Cardiac fibroblast (primary cell): Measurements from ENCODE around the gene DPAGT1.
"Not testable (repeated sequence)": the region's sequence is repeated elsewhere in the genome, so short reads cannot be mapped to it uniquely, and the experiment has no call there.

ENCODE experiments used
- DNase-seq, 2 donors: peaks; one replicate each; pipeline versions ENCODE4 v3.0.0 to v3.0.0-alpha.2; 2010; ENCODE audit warnings: low read depth in 2 of 2
- H3K4me3 ChIP-seq, 2 donors: replicated peaks in 1 of 2; 1 replicate in 1 of 2; 2 replicates in 1 of 2; pipeline ENCODE4 v1.5.1; 2011; ENCODE audit warnings: low read depth in 2 of 2, low read length in 2 of 2, mild to moderate bottlenecking in 2 of 2, moderate library complexity in 1 of 2
- TF ChIP-seq, protein P1 (sequence below): IDR thresholded peaks from one replicate; pipeline ENCODE4 v1.5.1; 2011; ENCODE audit warnings: low read depth, mild to moderate bottlenecking, low read length, inconsistent platforms

DPAGT1 gene

DNA sequence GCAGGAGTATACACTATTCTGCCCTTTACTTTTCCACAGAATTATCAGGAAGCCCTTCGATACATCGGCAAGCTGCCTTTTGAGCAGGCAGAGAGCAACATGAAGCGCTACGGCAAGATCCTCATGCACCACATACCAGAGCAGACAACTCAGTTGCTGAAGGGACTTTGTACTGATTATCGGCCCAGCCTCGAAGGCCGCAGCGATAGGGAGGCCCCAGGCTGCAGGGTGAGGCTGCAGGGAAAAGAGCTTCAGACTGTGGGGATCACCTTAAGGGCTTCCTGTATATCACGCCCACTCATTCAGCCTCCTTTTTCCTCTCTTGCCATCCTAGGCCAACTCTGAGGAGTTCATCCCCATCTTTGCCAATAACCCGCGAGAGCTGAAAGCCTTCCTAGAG is 23.8 kb downstream of the DPAGT1 start:
- no peak for DNase-seq
- TF ChIP-seq, protein P1, sequence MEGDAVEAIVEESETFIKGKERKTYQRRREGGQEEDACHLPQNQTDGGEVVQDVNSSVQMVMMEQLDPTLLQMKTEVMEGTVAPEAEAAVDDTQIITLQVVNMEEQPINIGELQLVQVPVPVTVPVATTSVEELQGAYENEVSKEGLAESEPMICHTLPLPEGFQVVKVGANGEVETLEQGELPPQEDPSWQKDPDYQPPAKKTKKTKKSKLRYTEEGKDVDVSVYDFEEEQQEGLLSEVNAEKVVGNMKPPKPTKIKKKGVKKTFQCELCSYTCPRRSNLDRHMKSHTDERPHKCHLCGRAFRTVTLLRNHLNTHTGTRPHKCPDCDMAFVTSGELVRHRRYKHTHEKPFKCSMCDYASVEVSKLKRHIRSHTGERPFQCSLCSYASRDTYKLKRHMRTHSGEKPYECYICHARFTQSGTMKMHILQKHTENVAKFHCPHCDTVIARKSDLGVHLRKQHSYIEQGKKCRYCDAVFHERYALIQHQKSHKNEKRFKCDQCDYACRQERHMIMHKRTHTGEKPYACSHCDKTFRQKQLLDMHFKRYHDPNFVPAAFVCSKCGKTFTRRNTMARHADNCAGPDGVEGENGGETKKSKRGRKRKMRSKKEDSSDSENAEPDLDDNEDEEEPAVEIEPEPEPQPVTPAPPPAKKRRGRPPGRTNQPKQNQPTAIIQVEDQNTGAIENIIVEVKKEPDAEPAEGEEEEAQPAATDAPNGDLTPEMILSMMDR = no peak
- H3K4me3 ChIP-seq = no peak overlapping the region

DNA sequence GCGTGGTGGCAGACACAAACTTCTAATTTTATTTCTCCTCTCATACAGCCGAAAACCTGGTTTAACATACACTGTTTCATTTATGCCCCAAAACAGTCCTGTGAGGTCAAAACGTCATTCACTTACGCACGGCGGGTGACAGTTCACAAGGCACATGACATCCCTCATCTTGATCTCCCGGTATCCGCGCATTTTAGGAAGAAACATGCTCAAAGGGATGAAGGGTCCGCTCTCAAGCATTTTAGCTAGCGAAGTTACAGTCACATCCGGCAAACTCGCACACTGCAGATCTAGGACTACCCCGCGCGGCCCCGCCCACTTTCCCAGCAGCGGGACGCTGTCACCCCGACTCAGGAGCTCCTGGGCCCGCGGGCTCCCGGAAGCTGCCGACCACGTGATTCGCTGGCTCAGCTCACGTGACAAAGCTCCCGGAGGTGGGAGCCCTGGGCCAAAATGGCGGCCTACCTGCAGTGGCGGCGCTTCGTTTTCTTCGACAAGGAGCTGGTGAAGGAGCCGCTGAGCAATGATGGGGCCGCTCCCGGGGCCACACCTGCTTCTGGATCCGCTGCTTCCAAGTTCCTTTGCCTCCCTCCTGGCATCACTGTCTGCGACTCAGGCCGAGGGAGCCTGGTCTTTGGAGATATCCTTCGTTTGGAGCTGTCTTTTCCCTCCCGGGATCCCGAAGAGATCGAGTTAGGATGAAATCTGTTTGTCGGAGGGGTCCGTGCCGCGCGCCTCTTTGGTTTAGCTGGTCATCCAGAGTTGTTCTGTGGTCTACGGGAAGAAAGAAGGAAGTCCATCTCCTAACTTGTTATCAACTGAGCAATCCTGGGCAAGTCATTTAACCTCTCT is 34.1 kb downstream of the DPAGT1 start, which contains the start of gene VPS11:
VPS11 (plus strand) TSS at position 448 of the 852 bp plus-strand sequence; CDS start at position 454, 6 bp downstream.
- peak within 1 kb of the TSS; percentile 81 to 99 for H3K4me3 ChIP-seq
- TF ChIP-seq, protein P1 = no peak
- peak; percentile 96 to 97 for DNase-seq

GRCh38 chr11:119065369-119065768 is 36.3 kb downstream of the DPAGT1 start:
- TF ChIP-seq, protein P1 = peak; percentile 56
- peak; percentile 50 to 59 for DNase-seq
- no peak overlapping the region for H3K4me3 ChIP-seq

GRCh38 chr11:119062779-119063178 is 38.9 kb downstream of the DPAGT1 start:
- DNase-seq = peak; percentile 75 to 82
- H3K4me3 ChIP-seq = no peak overlapping the region
- TF ChIP-seq, protein P1 = no peak

- H3K4me3 ChIP-seq = no peak overlapping the region
- TF ChIP-seq, protein P1 = no peak
- no peak for DNase-seq
These were observed 40.4 kb downstream of the DPAGT1 start for GRCh38 chr11:119061256-119061655.

GRCh38 chr11:119059128-119059527 is 42.5 kb downstream of the DPAGT1 start:
- not testable (repeated sequence) for H3K4me3 ChIP-seq, DNase-seq

- TF ChIP-seq, protein P1 = peak; percentile 29
- H3K4me3 ChIP-seq = peak within 1 kb of the TSS; percentile 87 to 93
- peak; percentile 96 to 97 for DNase-seq
These were observed 44.5 kb downstream of the DPAGT1 start, which contains the start of gene HYOU1 for GRCh38 chr11:119057000-119057769. Gene HYOU1 (minus strand): TSS chr11:119057205. CDS start chr11:119056160, 1,045 bp downstream.
